HepG2 (cell line): ENCODE measurements around the gene MBL2. TPM values are rescaled to one million over a fixed set of nuclear protein-coding genes. Genes with fewer than 3 reads are reported as not detected.

Source experiments
- ARID4A ChIP-seq: sonication (generic); formaldehyde crosslinking; IDR thresholded peaks from 2 replicates; pipeline ENCODE4 v1.5.0; 2020; ENCODE audit warnings: mild to moderate bottlenecking, missing genetic modification reagents, borderline replicate concordance
- ASH2L ChIP-seq: fragments of 300-600, 200-600 bp; sonication (generic); IDR thresholded peaks from 2 replicates; pipeline ENCODE4 v1.7.0; 2017; ENCODE audit warnings: low read depth, mild to moderate bottlenecking, moderate library complexity, mixed read lengths, low read length; ENCODE audit not compliant: insufficient read length
- ATF3 ChIP-seq: sonication (generic); formaldehyde crosslinking; IDR thresholded peaks from 2 replicates; pipeline ENCODE4 v1.4.0; 2020; ENCODE audit warnings: missing genetic modification reagents
- ATF5 ChIP-seq: sonication (generic); formaldehyde crosslinking; IDR thresholded peaks from 2 replicates; pipeline ENCODE4 v1.4.0; 2020; ENCODE audit warnings: mild to moderate bottlenecking, low read depth, missing genetic modification reagents
- ESRRA ChIP-seq: sonication (generic); formaldehyde crosslinking; IDR thresholded peaks from 2 replicates; pipeline ENCODE4 v1.5.1; 2020; ENCODE audit warnings: mild to moderate bottlenecking, low read depth, missing genetic modification reagents
- HDAC1 ChIP-seq: sonication (generic); formaldehyde crosslinking; IDR thresholded peaks from 2 replicates; pipeline ENCODE4 v1.5.1; 2020; ENCODE audit warnings: mild to moderate bottlenecking, missing genetic modification reagents
- IRF2 ChIP-seq: IDR thresholded peaks from 2 replicates; pipeline ENCODE4 v1.6.1; 2018; ENCODE audit warnings: missing genetic modification reagents, missing compliant biosample characterization
- ISL2 ChIP-seq: sonication (generic); formaldehyde crosslinking; IDR thresholded peaks from 2 replicates; pipeline ENCODE4 v1.5.0; 2020; ENCODE audit warnings: missing genetic modification reagents
- JDP2 ChIP-seq: sonication (generic); formaldehyde crosslinking; IDR thresholded peaks from 2 replicates; pipeline ENCODE4 v1.8.1; 2022; ENCODE audit warnings: missing genetic modification reagents, borderline replicate concordance
- KDM2A ChIP-seq: sonication (generic); formaldehyde crosslinking; IDR thresholded peaks from 2 replicates; pipeline ENCODE4 v1.4.0; 2020; ENCODE audit warnings: low read depth, missing genetic modification reagents, borderline replicate concordance
- MEIS1 ChIP-seq: sonication (generic); formaldehyde crosslinking; IDR thresholded peaks from 2 replicates; pipeline ENCODE4 v1.9.0; 2021; ENCODE audit warnings: mild to moderate bottlenecking, missing genetic modification reagents, moderate library complexity, borderline replicate concordance
- NBN ChIP-seq: fragments of 450-650 bp; conservative IDR thresholded peaks from 2 replicates; pipeline ENCODE4 v1.6.1; 2017
- PAXIP1 ChIP-seq: sonication (generic); formaldehyde crosslinking; conservative IDR thresholded peaks from 2 replicates; pipeline ENCODE4 v1.4.0; 2020; ENCODE audit warnings: mild to moderate bottlenecking, missing genetic modification reagents, moderate library complexity
- PRPF4 ChIP-seq: fragments of 200-400 bp; formaldehyde crosslinking; IDR thresholded peaks from 2 replicates; pipeline ENCODE4 v1.6.1; 2016; ENCODE audit warnings: low read length, low read depth; ENCODE audit not compliant: poor library complexity, severe bottlenecking
- SIX1 ChIP-seq: sonication (generic); formaldehyde crosslinking; IDR thresholded peaks from 2 replicates; pipeline ENCODE4 v1.4.0; 2020; ENCODE audit warnings: missing genetic modification reagents, borderline replicate concordance
- TBX3 ChIP-seq: fragments of 450-650 bp; IDR thresholded peaks from 2 replicates; pipeline ENCODE4 v1.6.1; 2017; ENCODE audit warnings: antibody characterized with exemption, mild to moderate bottlenecking, inconsistent platforms, borderline replicate concordance
- TSC22D2 ChIP-seq: sonication (generic); formaldehyde crosslinking; IDR thresholded peaks from 2 replicates; pipeline ENCODE4 v1.5.1; 2020; ENCODE audit warnings: missing genetic modification reagents, mild to moderate bottlenecking, borderline replicate concordance
- ZBTB8A ChIP-seq: sonication (generic); formaldehyde crosslinking; IDR thresholded peaks from 2 replicates; pipeline ENCODE4 v1.4.0; 2020; ENCODE audit warnings: mild to moderate bottlenecking, low read depth, missing genetic modification reagents, borderline replicate concordance
- ZNF232 ChIP-seq: sonication (generic); formaldehyde crosslinking; IDR thresholded peaks from 2 replicates; pipeline ENCODE4 v1.4.0; 2020; ENCODE audit warnings: missing genetic modification reagents, borderline replicate concordance
- ZNF724P ChIP-seq: sonication (generic); formaldehyde crosslinking; IDR thresholded peaks from 2 replicates; pipeline ENCODE4 v1.8.0; 2022; ENCODE audit warnings: missing genetic modification reagents, borderline replicate concordance
- polyA plus RNA-seq, 8 experiments: library from polyadenylated mRNA; depleted of rRNA in 3 of 8; stranded (reverse) in 7 of 8; unstranded in 1 of 8; fragments of >200 nt; fragmentation: Illumina TruSeq in 4 of 8; extraction: Trizol in 4 of 8; gene quantifications; 2 replicates each; pipeline versions ENCODE4 v1.2.1 to v1.2.3, GENCODE V29; 2011 to 2016; ENCODE audit warnings: low read depth in 4 of 8, missing spikeins in 1 of 8, mixed read lengths in 1 of 8; ENCODE audit not compliant: insufficient read depth in 1 of 8
- total RNA-seq, 5 experiments: library from RNA; depleted of rRNA; stranded (reverse); fragments of >200 nt; fragmentation: Illumina TruSeq; extraction: Trizol; gene quantifications; 2 replicates each; pipeline ENCODE4 v1.2.3, GENCODE V29; 2016; ENCODE audit warnings: low read depth in 1 of 5

MBL2 gene
- total and polyA plus RNA-seq, 2 of the 13 experiments (the other 11 are each of a cell fraction or from before 2014, with no cell fraction given), result 9.6 to 16.2 TPM

- TF ChIP-seq ISL2 (CRISPR knock-in tag), result peak; percentile 99
- peak; percentile 58; the same call in 1 of the 2 replicates for TF ChIP-seq ZNF724P
- peak; percentile 85 for TF ChIP-seq HDAC1 (CRISPR knock-in tag)
- TF ChIP-seq JDP2 (CRISPR knock-in tag), result no peak
- peak; percentile 75 for TF ChIP-seq ASH2L
- peak; percentile 83; the same call in 1 of the 2 replicates for TF ChIP-seq TBX3
- TF ChIP-seq ATF3 (CRISPR knock-in tag), result peak; percentile 32
- TF ChIP-seq KDM2A (CRISPR knock-in tag), result peak; percentile 22; the same call in 1 of the 2 replicates
- TF ChIP-seq TSC22D2 (CRISPR knock-in tag), result peak; percentile 44; the same call in 1 of the 2 replicates
- peak; percentile 76; the same call in 1 of the 2 replicates for TF ChIP-seq MEIS1 (CRISPR knock-in tag)
- no peak for TF ChIP-seq PRPF4
- TF ChIP-seq ATF5, result 0 out of 2 replicates have a peak, but pooled peaks have one; percentile 78
- peak; percentile 57; the same call in 1 of the 2 replicates for TF ChIP-seq ZBTB8A
- TF ChIP-seq SIX1, result peak; percentile 85
- no peak for TF ChIP-seq NBN
- TF ChIP-seq ESRRA, result peak; percentile 92
- peak; percentile 76 for TF ChIP-seq IRF2
- TF ChIP-seq ARID4A (CRISPR knock-in tag), result peak; percentile 67; the same call in 1 of the 2 replicates
- TF ChIP-seq PAXIP1 (CRISPR knock-in tag), result peak; percentile 100
- TF ChIP-seq ZNF232 (CRISPR knock-in tag), result 0 out of 2 replicates have a peak, but pooled peaks have one; percentile 50
Observed at GRCh38 chr10:52774600-52775106, 2.1 kb upstream of the MBL2 start (continued).
